Tibial nerve (tissue), 4 donors: ENCODE data around the gene BHLHE40. TPM values are rescaled to one million over a fixed set of nuclear protein-coding genes. Genes with fewer than 3 reads are reported as not detected.

Source experiments
- DNase-seq, 2 donors: peaks; one replicate each; pipeline ENCODE4 v3.0.0-alpha.2; 2019; ENCODE audit warnings: low spot score in 2 of 2
- H3K27ac ChIP-seq, 4 donors: fragments of 200-600 bp; sonication (generic) in 3 of 4; one replicate each; pipeline ENCODE4 v1.5.1; 2017 to 2019; ENCODE audit warnings: mild to moderate bottlenecking in 1 of 4
- H3K27me3 ChIP-seq, 2 donors: fragments of 200-600 bp; sonication (generic) in 1 of 2; one replicate each; pipeline versions ENCODE4 v1.5.1 to v1.6.0; 2017 to 2019
- H3K36me3 ChIP-seq, 3 donors: fragments of 200-600 bp; sonication (generic); one replicate each; pipeline ENCODE4 v1.5.1; 2018 to 2019
- H3K4me1 ChIP-seq, 4 donors: fragments of 200-600 bp; sonication (generic) in 3 of 4; one replicate each; pipeline ENCODE4 v1.5.1; 2017 to 2019
- H3K4me3 ChIP-seq, 4 donors: fragments of 200-600 bp; sonication (generic) in 3 of 4; one replicate each; pipeline ENCODE4 v1.5.1; 2017 to 2019; ENCODE audit warnings: mild to moderate bottlenecking in 1 of 4, moderate library complexity in 1 of 4
- H3K9me3 ChIP-seq, 4 donors: fragments of 200-600 bp; sonication (generic) in 3 of 4; one replicate each; pipeline ENCODE4 v1.5.1; 2017 to 2019
- EP300 ChIP-seq, 2 donors: sonication (generic); formaldehyde crosslinking; IDR thresholded peaks; one replicate each; pipeline ENCODE4 v1.6.1; 2017; ENCODE audit warnings: antibody characterized with exemption in 2 of 2, mild to moderate bottlenecking in 1 of 2
- POLR2A ChIP-seq, 2 donors: fragments of 450-650 bp; IDR thresholded peaks; one replicate each; pipeline ENCODE4 v1.6.1; 2017; ENCODE audit warnings: antibody characterized with exemption in 2 of 2, mild to moderate bottlenecking in 2 of 2, moderate library complexity in 2 of 2
- WGBS, 2 donors: methylation state at CpG; one replicate each; pipeline ENCODE4 v1.1.5; 2018; 5-methylcytosine and 5-hydroxymethylcytosine counted together
- total RNA-seq, 4 donors: library from RNA; depleted of rRNA; stranded (reverse); fragments of >200 nt; gene quantifications; one replicate each; pipeline ENCODE4 v1.1.0, GENCODE V29; 2016
- TF ChIP-seq, protein P1 (sequence below), 5 experiments: fragments of 200-600 bp in 3 of 5; fragments of 450-650 bp in 2 of 5; sonication (generic) in 3 of 5; IDR thresholded peaks; one replicate each; pipeline ENCODE4 v1.5.1; 2016 to 2019; ENCODE audit warnings: antibody characterized with exemption in 5 of 5, mild to moderate bottlenecking in 3 of 5, moderate library complexity in 2 of 5

BHLHE40 gene
- total RNA-seq, 4 donors from 2014 or later = 44.1 to 61.4 (median 53.7) TPM

- H3K9me3 ChIP-seq = no peaks in the 10 kb centered on the region
- H3K4me1 ChIP-seq = peaks cover 0 to 71% (median 48%) of the 10 kb centered on the region in 4 donors
- 5 to 7% methylated on average over 18 to 19 of the region's 32 CpGs for WGBS, 2 donors
- H3K4me3 ChIP-seq = peak overlapping the region; percentile 66 to 92 (median 78)
- H3K27me3 ChIP-seq = no peaks in the 10 kb centered on the region
- DNase-seq = peak; percentile 86 to 98
- H3K36me3 ChIP-seq = peaks cover 0 to 9% (median 0%) of the 10 kb centered on the region in 3 donors
- H3K27ac ChIP-seq = peak overlapping the region; percentile 96 to 98 (median 98)
- TF ChIP-seq EP300 (IDR thresholded peaks at IDR 0.05) = peak in 1 of 2 donors; percentile 92
- TF ChIP-seq POLR2A (IDR thresholded peaks at IDR 0.05) = peak; percentile 22 to 49
- TF ChIP-seq, protein P1, sequence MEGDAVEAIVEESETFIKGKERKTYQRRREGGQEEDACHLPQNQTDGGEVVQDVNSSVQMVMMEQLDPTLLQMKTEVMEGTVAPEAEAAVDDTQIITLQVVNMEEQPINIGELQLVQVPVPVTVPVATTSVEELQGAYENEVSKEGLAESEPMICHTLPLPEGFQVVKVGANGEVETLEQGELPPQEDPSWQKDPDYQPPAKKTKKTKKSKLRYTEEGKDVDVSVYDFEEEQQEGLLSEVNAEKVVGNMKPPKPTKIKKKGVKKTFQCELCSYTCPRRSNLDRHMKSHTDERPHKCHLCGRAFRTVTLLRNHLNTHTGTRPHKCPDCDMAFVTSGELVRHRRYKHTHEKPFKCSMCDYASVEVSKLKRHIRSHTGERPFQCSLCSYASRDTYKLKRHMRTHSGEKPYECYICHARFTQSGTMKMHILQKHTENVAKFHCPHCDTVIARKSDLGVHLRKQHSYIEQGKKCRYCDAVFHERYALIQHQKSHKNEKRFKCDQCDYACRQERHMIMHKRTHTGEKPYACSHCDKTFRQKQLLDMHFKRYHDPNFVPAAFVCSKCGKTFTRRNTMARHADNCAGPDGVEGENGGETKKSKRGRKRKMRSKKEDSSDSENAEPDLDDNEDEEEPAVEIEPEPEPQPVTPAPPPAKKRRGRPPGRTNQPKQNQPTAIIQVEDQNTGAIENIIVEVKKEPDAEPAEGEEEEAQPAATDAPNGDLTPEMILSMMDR (IDR thresholded peaks at IDR 0.05) = peak; percentile 96 to 98 (median 97)
These were observed 1.3 kb downstream of the BHLHE40 start for GRCh38 chr3:4980229-4981203.

GRCh38 chr3:4981294-4981664, 2.0 kb downstream of the BHLHE40 start:
- Histone ChIP-seq H3K4me3 (peak overlapping the region; percentile 66 to 92 (median 78)), H3K9me3 (no peaks in the 10 kb centered on the region), H3K4me1 (peaks cover 0 to 73% (median 53%) of the 10 kb centered on the region in 4 donors), H3K27me3 (no peaks in the 10 kb centered on the region), H3K27ac (peak overlapping the region; percentile 96 to 98 (median 98)), H3K36me3 (peaks cover 0 to 9% (median 0%) of the 10 kb centered on the region in 3 donors)
- no peak for TF ChIP-seq POLR2A (IDR thresholded peaks at IDR 0.05)
- no peak for TF ChIP-seq EP300 (IDR thresholded peaks at IDR 0.05)
- TF ChIP-seq, protein P1 (IDR thresholded peaks at IDR 0.05) = no peak
- no peak for DNase-seq
- WGBS, 2 donors = 8 to 13% methylated on average over 3 of the region's 3 CpGs

DNA sequence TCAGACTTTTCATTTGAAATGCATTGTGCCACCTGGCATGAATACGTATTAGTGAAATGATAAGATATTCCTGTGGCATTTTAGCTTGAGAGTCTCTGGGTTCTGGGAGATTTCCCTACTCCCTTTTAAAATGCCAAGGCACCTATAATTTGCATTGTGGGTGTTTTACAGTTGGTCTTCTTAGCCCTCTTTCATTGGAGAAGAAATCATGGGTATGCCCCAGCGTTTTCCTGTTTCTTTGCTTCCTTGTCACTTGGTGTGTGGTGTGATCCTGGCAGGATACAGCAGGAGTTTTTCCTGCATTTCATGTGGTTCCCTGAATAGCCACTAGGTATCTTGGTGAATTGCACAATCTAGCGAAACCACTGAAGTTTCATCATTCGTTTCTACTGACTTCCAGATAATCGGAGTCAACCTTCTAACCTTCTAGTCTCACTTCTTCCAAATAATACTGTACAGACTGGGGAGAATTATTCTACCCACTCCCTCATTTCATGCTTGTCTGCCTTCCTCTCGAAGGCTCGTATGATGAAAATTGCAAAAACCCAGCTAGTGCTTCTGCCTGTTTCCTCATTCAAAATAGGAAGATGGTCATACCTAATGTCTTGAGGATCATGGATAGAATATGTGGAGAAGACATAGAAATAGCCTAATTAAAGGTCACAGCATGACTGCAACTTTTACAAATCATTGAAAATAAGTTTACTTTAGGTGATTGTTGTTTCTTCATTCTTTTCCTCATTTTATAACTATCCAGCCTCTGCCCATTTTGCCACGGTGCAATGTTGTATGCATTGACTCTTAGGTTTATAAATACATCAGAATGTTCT, 2.6 kb downstream of the BHLHE40 start:
- Histone ChIP-seq H3K36me3 (peaks cover 0 to 9% (median 0%) of the 10 kb centered on the region in 3 donors), H3K4me3 (peak overlapping the region; percentile 66 to 92 (median 78)), H3K4me1 (peaks cover 0 to 72% (median 51%) of the 10 kb centered on the region in 4 donors), H3K27me3 (no peaks in the 10 kb centered on the region), H3K27ac (peak overlapping the region; percentile 96 to 98 (median 98)), H3K9me3 (no peaks in the 10 kb centered on the region)
- 7 to 12% methylated on average over 8 of the region's 8 CpGs for WGBS, 2 donors
- no peak for TF ChIP-seq POLR2A (IDR thresholded peaks at IDR 0.05)
- TF ChIP-seq, protein P1 (IDR thresholded peaks at IDR 0.05) = peak; percentile 9 to 77 (median 49)
- peak in 1 of 2 donors; percentile 84 for TF ChIP-seq EP300 (IDR thresholded peaks at IDR 0.05)
- DNase-seq = peak in 1 of 2 donors; percentile 57

- Histone ChIP-seq H3K4me1 (peaks cover 0 to 73% (median 49%) of the 10 kb centered on the region in 4 donors), H3K9me3 (no peaks in the 10 kb centered on the region), H3K27ac (peak overlapping the region; percentile 96 to 98 (median 98)), H3K36me3 (peaks cover 0 to 9% (median 0%) of the 10 kb centered on the region in 3 donors), H3K27me3 (no peaks in the 10 kb centered on the region), H3K4me3 (peak overlapping the region; percentile 5 to 89 (median 44))
- TF ChIP-seq POLR2A (IDR thresholded peaks at IDR 0.05) (no peak), EP300 (IDR thresholded peaks at IDR 0.05) (peak in 1 of 2 donors; percentile 27)
- TF ChIP-seq, protein P1 (IDR thresholded peaks at IDR 0.05) = no peak
- no peak for DNase-seq
- 60 to 65% methylated on average over 40 of the region's 40 CpGs for WGBS, 2 donors
These were observed 3.8 kb downstream of the BHLHE40 start for GRCh38 chr3:4982773-4983738.
